HEK293 (cell line): ENCODE results near the gene KCNK1.

ENCODE experiments used
- CTCF ChIA-PET: fragments of 350-600 bp; formaldehyde crosslinking; extraction: SDS; loops from one replicate; lab custom pipeline; 2021; ENCODE audit warnings: antibody characterized with exemption; lab: Yijun Ruan, JAX
- POLR2A ChIA-PET: fragments of 300-600 bp; formaldehyde crosslinking; extraction: SDS; loops from one replicate; lab custom pipeline; 2020; ENCODE audit warnings: antibody characterized with exemption, inconsistent platforms; lab: Yijun Ruan, JAX
- H3K27ac ChIP-seq: fragments of 200-500 bp; sonication (Bioruptor generic); 2 replicates; pipeline ENCODE4 v1.5.1; 2014; ENCODE audit warnings: low read depth, low read length, control low read depth, inconsistent platforms; ENCODE audit errors: extremely low read depth
- H3K36me3 ChIP-seq, 2 experiments: fragments of 200-500 bp in 1 of 2; sonication (Bioruptor generic) in 1 of 2; 1 replicate in 1 of 2; 2 replicates in 1 of 2; pipeline ENCODE4 v1.5.1; 2014 to 2017; ENCODE audit warnings: inconsistent platforms in 2 of 2, low read length in 2 of 2; ENCODE audit not compliant: control insufficient read depth in 2 of 2, insufficient read depth in 1 of 2
- H3K4me1 ChIP-seq: fragments of 200-500 bp; sonication (Bioruptor generic); 2 replicates; pipeline ENCODE4 v1.5.1; 2014; ENCODE audit warnings: mild to moderate bottlenecking, low read length, inconsistent platforms; ENCODE audit not compliant: control insufficient read depth, insufficient read depth
- H3K4me3 ChIP-seq: 2 replicates; pipeline ENCODE4 v1.5.1; 2011; ENCODE audit warnings: low read depth, mild to moderate bottlenecking, control low read depth, low read length, moderate library complexity
- H3K9me3 ChIP-seq: fragments of 200-500 bp; sonication (Bioruptor generic); 2 replicates; pipeline ENCODE4 v1.5.1; 2014; ENCODE audit warnings: low read depth, low read length, inconsistent platforms; ENCODE audit not compliant: control insufficient read depth, insufficient read depth
- CTCF ChIP-seq: fragments of 450-650 bp; formaldehyde crosslinking; IDR thresholded peaks from 2 replicates; pipeline ENCODE4 v1.5.1; 2016; ENCODE audit warnings: missing biosample characterization, missing genetic modification characterization
- GFI1B ChIP-seq: fragments of 450-650 bp; formaldehyde crosslinking; IDR thresholded peaks from 2 replicates; pipeline ENCODE4 v1.5.1; 2016; ENCODE audit warnings: missing biosample characterization, missing genetic modification characterization
- KLF7 ChIP-seq: fragments of 450-650 bp; formaldehyde crosslinking; IDR thresholded peaks from 2 replicates; pipeline ENCODE4 v1.5.1; 2016; ENCODE audit warnings: missing biosample characterization, missing genetic modification characterization, borderline replicate concordance
- OSR2 ChIP-seq: fragments of 450-650 bp; formaldehyde crosslinking; IDR thresholded peaks from 2 replicates; pipeline ENCODE4 v1.5.1; 2016; ENCODE audit warnings: missing biosample characterization, missing genetic modification characterization
- PRDM10 ChIP-seq: fragments of 450-650 bp; formaldehyde crosslinking; IDR thresholded peaks from 2 replicates; pipeline ENCODE4 v1.5.1; 2016; ENCODE audit warnings: missing biosample characterization, missing genetic modification characterization
- PRDM6 ChIP-seq: fragments of 450-650 bp; formaldehyde crosslinking; IDR thresholded peaks from 2 replicates; pipeline ENCODE4 v1.5.1; 2017; ENCODE audit warnings: missing biosample characterization, missing genetic modification characterization
- YY1 ChIP-seq: fragments of 450-650 bp; formaldehyde crosslinking; IDR thresholded peaks from 2 replicates; pipeline ENCODE4 v1.5.1; 2018; ENCODE audit warnings: missing biosample characterization, missing genetic modification characterization
- YY2 ChIP-seq: fragments of 450-650 bp; formaldehyde crosslinking; IDR thresholded peaks from 2 replicates; pipeline ENCODE4 v1.5.1; 2016; ENCODE audit warnings: missing biosample characterization, missing genetic modification characterization
- ZBTB1 ChIP-seq: fragments of 450-650 bp; formaldehyde crosslinking; IDR thresholded peaks from 2 replicates; pipeline ENCODE4 v1.5.1; 2016; ENCODE audit warnings: missing biosample characterization, missing genetic modification characterization
- ZBTB11 ChIP-seq: fragments of 450-650 bp; formaldehyde crosslinking; conservative IDR thresholded peaks from 2 replicates; pipeline ENCODE4 v1.5.1; 2016; ENCODE audit warnings: low read depth, missing biosample characterization, missing genetic modification characterization
- ZEB2 ChIP-seq: fragments of 450-650 bp; formaldehyde crosslinking; IDR thresholded peaks from 2 replicates; pipeline ENCODE4 v1.5.1; 2016; ENCODE audit warnings: missing biosample characterization, missing genetic modification characterization
- ZNF138 ChIP-seq: fragments of 450-650 bp; formaldehyde crosslinking; IDR thresholded peaks from 2 replicates; pipeline ENCODE4 v1.5.1; 2016; ENCODE audit warnings: missing biosample characterization, missing genetic modification characterization, borderline replicate concordance
- ZNF174 ChIP-seq: fragments of 450-650 bp; formaldehyde crosslinking; IDR thresholded peaks from 2 replicates; pipeline ENCODE4 v1.5.0; 2017; ENCODE audit warnings: missing biosample characterization, mild to moderate bottlenecking, missing genetic modification characterization
- ZNF184 ChIP-seq: fragments of 450-650 bp; IDR thresholded peaks from 2 replicates; pipeline ENCODE4 v1.5.1; 2018; ENCODE audit warnings: missing biosample characterization, mild to moderate bottlenecking, missing genetic modification characterization
- ZNF223 ChIP-seq: fragments of 450-650 bp; formaldehyde crosslinking; IDR thresholded peaks from 2 replicates; pipeline ENCODE4 v1.5.1; 2016; ENCODE audit warnings: missing biosample characterization, missing genetic modification characterization
- ZNF354C ChIP-seq: fragments of 450-650 bp; formaldehyde crosslinking; IDR thresholded peaks from 2 replicates; pipeline ENCODE4 v1.5.1; 2016; ENCODE audit warnings: missing biosample characterization, missing genetic modification characterization, low read depth, borderline replicate concordance
- ZNF426 ChIP-seq: fragments of 450-650 bp; formaldehyde crosslinking; IDR thresholded peaks from 2 replicates; pipeline ENCODE4 v1.5.1; 2017; ENCODE audit warnings: missing biosample characterization, missing genetic modification characterization, mild to moderate bottlenecking, inconsistent platforms, moderate library complexity
- ZNF558 ChIP-seq: fragments of 450-650 bp; formaldehyde crosslinking; IDR thresholded peaks from 2 replicates; pipeline ENCODE4 v1.5.1; 2016; ENCODE audit warnings: missing biosample characterization, missing genetic modification characterization
- ZNF600 ChIP-seq: fragments of 450-650 bp; formaldehyde crosslinking; IDR thresholded peaks from 2 replicates; pipeline ENCODE4 v1.5.1; 2016; ENCODE audit warnings: missing biosample characterization, missing genetic modification characterization
- ZNF692 ChIP-seq: fragments of 450-650 bp; formaldehyde crosslinking; IDR thresholded peaks from 2 replicates; pipeline ENCODE4 v1.5.1; 2016; ENCODE audit warnings: missing biosample characterization, missing genetic modification characterization
- ZNF747 ChIP-seq: fragments of 450-650 bp; formaldehyde crosslinking; IDR thresholded peaks from 2 replicates; pipeline ENCODE4 v1.5.1; 2016; ENCODE audit warnings: missing biosample characterization, missing genetic modification characterization

The KCNK1 gene

GRCh38 chr1:233570706-233571105, 43.2 kb upstream of the KCNK1 start (continued):
- TF ChIP-seq PRDM10 (tag by site-specific recombination): no peak
- TF ChIP-seq ZNF223 (tag by site-specific recombination): no peak
- no peak for TF ChIP-seq OSR2 (tag by site-specific recombination)
- TF ChIP-seq ZNF600: no peak
- TF ChIP-seq ZNF354C (tag by site-specific recombination): no peak
- no peak for TF ChIP-seq YY2 (tag by site-specific recombination)
- no peak for TF ChIP-seq ZNF138 (tag by site-specific recombination)

GRCh38 chr1:233572896-233573295, 41.0 kb upstream of the KCNK1 start:
- TF ChIP-seq CTCF (tag by site-specific recombination) (no peak), GFI1B (no peak), KLF7 (tag by site-specific recombination) (no peak), PRDM6 (no peak), ZBTB1 (tag by site-specific recombination) (no peak), ZNF747 (no peak), ZNF174 (no peak), ZNF600 (no peak), ZNF184 (tag by site-specific recombination) (no peak), ZNF426 (no peak)
- CTCF ChIA-PET: no interaction called here
- POLR2A ChIA-PET: no interaction called here

GRCh38 chr1:233575450-233575849, 38.5 kb upstream of the KCNK1 start:
- Histone ChIP-seq H3K9me3 (no peaks in the 10 kb centered on the region), H3K4me1 (no peaks in the 10 kb centered on the region), H3K36me3 (no peaks in the 10 kb centered on the region), H3K27ac (no peak overlapping the region), H3K4me3 (no peak overlapping the region)
- ChIA-PET CTCF (interaction anchor here (0.6 kb wide), 1 partner anchor 437 kb away, joined by 4 read pairs; no protein-coding TSS in a partner anchor), POLR2A (no interaction called here)
- TF ChIP-seq ZEB2 (tag by site-specific recombination) (no peak), ZBTB11 (tag by site-specific recombination) (no peak), ZNF692 (tag by site-specific recombination) (no peak), ZNF558 (no peak), YY1 (tag by site-specific recombination) (no peak)

More at GRCh38 chr1:233572896-233573295, 41.0 kb upstream of the KCNK1 start:
- Histone ChIP-seq H3K9me3 (no peaks in the 10 kb centered on the region), H3K36me3 (no peaks in the 10 kb centered on the region), H3K27ac (no peak overlapping the region), H3K4me1 (no peaks in the 10 kb centered on the region), H3K4me3 (no peak overlapping the region)
